Measurements from ENCODE around the gene NPHP4. TPM values are rescaled to one million over a fixed set of nuclear protein-coding genes. Genes with fewer than 3 reads are reported as not detected.
A peak's percentile ranks its signal among the peaks of the same experiment; 100 is the strongest.

Gene NPHP4
- total and polyA plus RNA-seq, 12 donors = 2.7 to 13.2 (median 7.3) TPM

DNA sequence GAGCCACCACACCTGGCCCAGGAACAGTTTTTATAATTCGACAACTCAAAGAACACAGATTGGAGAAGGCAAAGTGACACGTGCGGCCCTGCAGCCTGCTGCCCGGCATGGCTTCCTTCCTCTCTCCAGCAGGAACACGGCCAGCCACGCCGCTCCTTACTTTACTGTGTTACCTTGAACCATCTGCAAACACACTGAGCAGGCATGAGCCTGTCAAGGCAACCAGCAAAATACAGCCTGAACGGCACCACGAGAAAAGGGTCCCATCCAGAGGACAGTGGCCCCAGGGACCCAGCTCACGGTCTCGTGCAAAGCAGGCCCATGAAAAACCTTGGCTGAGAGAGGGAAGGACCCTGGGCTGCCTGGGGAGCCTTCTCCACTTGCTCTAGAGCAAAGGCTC is 38.8 kb downstream of the NPHP4 start:
- H3K4me3 ChIP-seq = no peak overlapping the region
- no peaks in the 10 kb centered on the region for H3K9me3 ChIP-seq (replicated peaks in 1 of 3)
- 94 to 100% (median 96%) methylated on average over 7 to 11 of the region's 11 CpGs for WGBS, 4 donors
- TF ChIP-seq, protein P1, sequence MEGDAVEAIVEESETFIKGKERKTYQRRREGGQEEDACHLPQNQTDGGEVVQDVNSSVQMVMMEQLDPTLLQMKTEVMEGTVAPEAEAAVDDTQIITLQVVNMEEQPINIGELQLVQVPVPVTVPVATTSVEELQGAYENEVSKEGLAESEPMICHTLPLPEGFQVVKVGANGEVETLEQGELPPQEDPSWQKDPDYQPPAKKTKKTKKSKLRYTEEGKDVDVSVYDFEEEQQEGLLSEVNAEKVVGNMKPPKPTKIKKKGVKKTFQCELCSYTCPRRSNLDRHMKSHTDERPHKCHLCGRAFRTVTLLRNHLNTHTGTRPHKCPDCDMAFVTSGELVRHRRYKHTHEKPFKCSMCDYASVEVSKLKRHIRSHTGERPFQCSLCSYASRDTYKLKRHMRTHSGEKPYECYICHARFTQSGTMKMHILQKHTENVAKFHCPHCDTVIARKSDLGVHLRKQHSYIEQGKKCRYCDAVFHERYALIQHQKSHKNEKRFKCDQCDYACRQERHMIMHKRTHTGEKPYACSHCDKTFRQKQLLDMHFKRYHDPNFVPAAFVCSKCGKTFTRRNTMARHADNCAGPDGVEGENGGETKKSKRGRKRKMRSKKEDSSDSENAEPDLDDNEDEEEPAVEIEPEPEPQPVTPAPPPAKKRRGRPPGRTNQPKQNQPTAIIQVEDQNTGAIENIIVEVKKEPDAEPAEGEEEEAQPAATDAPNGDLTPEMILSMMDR (IDR thresholded peaks at IDR 0.05) = no peak
- no peak for TF ChIP-seq POLR2A (IDR thresholded peaks at IDR 0.05)
- no peaks in the 10 kb centered on the region for H3K27me3 ChIP-seq
- H3K27ac ChIP-seq = no peak overlapping the region
- intact Hi-C loops (cut with DNase I) = no loop called here
- H3K36me3 ChIP-seq (replicated peaks in 1 of 2) = peaks cover 0 to 7% of the 10 kb centered on the region in 2 donors
- no peaks in the 10 kb centered on the region for H3K4me1 ChIP-seq (replicated peaks in 1 of 2)
- DNase-seq = no peak

DNA sequence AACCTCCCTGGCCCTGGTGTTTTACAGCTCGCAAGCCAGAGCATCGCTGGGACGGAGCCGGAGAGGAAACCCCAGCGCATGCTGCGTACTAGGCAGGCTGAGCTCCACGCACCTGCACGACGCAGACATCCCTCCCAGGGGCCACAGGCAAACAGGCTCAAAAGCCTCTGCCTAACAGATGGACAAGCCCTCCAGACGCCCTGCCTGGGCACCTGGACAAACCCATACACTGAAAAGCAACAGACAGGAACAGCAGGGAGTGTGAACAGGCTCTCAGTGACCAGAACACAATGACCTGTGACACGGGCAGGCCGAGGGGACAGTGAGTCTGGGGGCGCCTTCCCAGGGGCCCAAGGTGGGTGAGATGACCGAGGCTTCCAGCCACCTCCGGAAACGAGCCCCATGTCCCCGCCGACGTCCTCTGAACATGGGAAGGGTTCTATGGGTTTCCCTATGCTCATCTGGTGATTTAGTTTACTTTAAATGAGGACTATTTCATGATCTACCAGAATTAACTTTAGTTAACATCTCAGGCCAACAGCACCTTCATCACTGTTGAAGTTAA is 40.3 kb downstream of the NPHP4 start:
- intact Hi-C loops (cut with DNase I) = no loop called here
- no peak for DNase-seq

DNA sequence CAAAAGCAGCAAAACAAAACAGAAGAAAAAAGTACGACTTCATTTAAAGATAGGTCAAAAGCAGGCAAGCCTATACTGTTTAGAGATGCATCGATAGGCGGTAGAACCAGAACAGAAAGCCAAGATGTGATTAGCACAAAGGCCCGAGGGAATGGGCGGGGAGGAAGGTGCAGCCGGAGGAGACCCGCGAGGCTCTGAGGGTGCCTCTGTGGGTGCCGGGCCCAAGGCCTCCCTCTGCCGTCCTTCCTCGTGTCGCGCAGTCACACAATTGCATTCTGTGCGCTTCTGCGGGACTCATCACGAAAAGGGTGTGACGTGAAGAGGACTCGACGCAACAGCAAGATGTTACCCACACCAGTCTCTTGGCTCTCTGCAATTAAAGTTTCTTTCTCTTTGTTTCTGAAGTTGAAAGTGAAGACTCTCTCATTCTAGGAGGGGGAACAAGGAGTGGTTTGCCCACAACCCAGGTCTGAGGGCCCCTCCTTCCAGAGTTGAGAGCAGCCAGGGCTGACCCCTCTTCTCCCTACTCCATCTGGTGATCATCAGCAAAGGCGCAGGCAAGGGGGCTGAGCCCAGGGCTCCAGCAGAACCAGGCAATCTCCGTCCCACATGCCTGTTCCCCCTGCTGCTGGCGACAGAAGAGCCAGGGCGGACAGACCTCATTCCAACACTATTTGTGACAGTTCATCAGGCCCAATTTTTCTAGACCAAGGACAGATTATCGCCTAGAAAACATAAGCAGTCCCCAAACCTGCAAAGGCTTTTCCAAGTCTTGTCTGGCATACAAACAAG is 41.0 kb downstream of the NPHP4 start:
- H3K36me3 ChIP-seq (replicated peaks in 1 of 2) = peaks cover 0 to 5% of the 10 kb centered on the region in 2 donors
- 94 to 96% (median 95%) methylated on average over 24 of the region's 24 CpGs for WGBS, 4 donors
- DNase-seq = peak in 1 of 7 donors; percentile 14

More for the DNA sequence above, 40.3 kb downstream of the NPHP4 start:
- H3K4me3 ChIP-seq = no peak overlapping the region
- TF ChIP-seq POLR2A (IDR thresholded peaks at IDR 0.05) = no peak
- TF ChIP-seq, protein P1 (IDR thresholded peaks at IDR 0.05) = no peak
- WGBS, 4 donors = 93 to 97% (median 96%) methylated on average over 15 to 19 of the region's 19 CpGs
- H3K4me1 ChIP-seq (replicated peaks in 1 of 2) = no peaks in the 10 kb centered on the region
- H3K27ac ChIP-seq = no peak overlapping the region
- H3K9me3 ChIP-seq (replicated peaks in 1 of 3) = no peaks in the 10 kb centered on the region
- peaks cover 0 to 5% of the 10 kb centered on the region in 2 donors for H3K36me3 ChIP-seq (replicated peaks in 1 of 2)
- H3K27me3 ChIP-seq = no peaks in the 10 kb centered on the region

More for the DNA sequence above, 41.0 kb downstream of the NPHP4 start:
- TF ChIP-seq, protein P1 (IDR thresholded peaks at IDR 0.05) = no peak
- no peak for TF ChIP-seq POLR2A (IDR thresholded peaks at IDR 0.05)
- intact Hi-C loops (cut with DNase I) = no loop called here
- Histone ChIP-seq H3K4me1 (replicated peaks in 1 of 2) (no peaks in the 10 kb centered on the region), H3K27ac (no peak overlapping the region), H3K9me3 (replicated peaks in 1 of 3) (no peaks in the 10 kb centered on the region), H3K27me3 (no peaks in the 10 kb centered on the region), H3K4me3 (no peak overlapping the region)
